NCI-H2107 treated with DMSO at 0.1 percent for 48 hours (cell line): ENCODE measurements around the gene BBS1.

Experiments used
- DNase-seq: peaks from one replicate; lab custom pipeline; 2025; ENCODE audit not compliant: unreplicated experiment; lab: John Stamatoyannopoulos, UW

Gene BBS1

DNA sequence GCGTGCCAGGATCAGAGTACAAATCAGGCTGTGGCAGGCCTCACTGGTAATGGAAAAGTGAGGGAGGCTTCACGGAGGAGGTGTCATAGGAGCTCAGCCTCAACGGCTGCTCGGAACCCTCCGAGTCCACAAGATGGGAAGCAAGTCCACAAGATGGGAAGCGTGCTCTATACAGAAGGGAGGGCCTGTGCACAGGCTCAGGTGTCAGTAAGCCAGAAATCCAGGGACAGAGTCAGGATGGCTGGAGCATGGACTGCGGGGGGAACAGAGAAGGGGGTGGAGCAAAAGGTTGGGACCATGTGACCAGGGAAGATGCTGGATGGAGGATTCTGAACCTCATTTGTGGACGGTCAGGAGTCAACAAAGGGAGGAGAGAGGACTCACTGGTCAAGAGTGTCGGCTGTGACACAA, 33.6 kb upstream of the BBS1 start:
- DNase-seq: no peak

DNA sequence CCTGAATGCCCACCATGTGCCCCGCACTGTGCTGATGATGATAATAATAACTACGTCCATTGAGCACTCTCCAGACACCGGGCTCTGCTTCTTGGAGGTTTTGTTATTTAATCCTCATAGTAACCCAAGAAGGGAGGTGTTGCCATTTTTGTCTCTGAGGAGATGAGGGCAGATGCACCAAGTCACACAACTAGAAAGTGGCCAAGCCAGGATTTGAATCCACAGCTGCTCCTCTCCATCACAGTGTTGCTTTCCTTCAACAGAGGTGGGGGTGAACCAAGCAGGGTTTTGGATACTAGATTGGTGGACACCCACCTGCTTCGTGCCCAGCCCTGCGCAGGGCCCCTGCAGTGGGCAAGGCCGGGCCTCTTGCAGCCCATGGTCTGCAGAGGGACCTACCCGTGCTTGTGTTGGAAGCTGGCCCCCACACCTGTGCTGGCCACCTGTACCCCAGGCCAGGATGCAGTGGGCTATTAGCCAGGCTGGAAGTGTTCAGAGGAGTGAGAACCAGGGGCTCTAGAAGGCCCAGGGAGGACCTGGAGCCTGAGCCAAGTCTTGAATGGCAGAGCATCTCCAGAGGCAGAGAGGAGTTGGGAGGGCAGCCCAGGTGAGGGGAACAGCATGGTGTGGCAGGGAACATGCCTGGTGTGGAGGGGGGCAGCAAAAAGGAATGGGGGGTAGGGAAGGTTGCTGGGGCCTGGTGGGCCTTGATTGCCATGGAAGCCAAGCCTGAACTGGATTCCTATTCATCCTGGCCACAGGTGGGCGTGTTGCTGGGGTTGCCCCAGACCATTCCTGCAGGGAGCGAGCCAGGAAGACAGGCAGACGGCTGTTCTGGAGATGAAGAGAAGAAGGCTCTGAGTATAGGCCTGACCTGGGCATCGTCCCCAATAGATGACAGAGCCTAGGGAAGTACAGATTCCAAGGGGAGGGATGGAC, 32.9 kb upstream of the BBS1 start:
- no peak for DNase-seq

DNA sequence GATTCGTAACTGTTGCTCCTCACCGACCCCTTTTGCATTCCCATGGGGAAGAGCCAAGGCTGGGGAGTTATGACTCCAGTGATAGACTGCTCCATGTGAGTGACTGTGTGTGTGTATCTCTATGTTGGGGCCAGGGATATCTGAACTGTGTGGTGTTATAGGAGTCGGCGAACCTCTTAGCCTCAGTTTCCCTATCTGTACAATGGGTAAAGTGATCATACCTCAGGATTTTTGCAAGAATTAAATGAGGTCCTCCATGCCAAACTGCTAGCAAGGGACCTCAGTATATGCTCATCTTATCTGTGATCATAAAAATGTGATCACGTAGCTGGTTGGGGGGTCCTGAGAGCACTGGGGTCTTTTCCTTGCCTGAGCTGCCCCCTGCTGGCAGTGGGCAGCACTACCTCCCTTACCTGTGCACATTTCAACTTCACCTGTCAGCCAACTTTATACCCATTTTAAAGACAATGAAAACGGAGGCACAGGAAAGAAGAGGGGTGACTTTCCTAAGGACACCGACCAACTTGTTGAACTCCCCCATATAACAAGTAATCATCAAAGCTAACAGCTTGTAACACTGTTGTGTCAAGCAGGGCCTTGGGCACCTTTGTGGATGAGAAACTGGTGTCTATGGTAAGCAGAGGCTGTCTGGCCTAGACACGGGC, 31.6 kb upstream of the BBS1 start:
- DNase-seq: no peak

DNA sequence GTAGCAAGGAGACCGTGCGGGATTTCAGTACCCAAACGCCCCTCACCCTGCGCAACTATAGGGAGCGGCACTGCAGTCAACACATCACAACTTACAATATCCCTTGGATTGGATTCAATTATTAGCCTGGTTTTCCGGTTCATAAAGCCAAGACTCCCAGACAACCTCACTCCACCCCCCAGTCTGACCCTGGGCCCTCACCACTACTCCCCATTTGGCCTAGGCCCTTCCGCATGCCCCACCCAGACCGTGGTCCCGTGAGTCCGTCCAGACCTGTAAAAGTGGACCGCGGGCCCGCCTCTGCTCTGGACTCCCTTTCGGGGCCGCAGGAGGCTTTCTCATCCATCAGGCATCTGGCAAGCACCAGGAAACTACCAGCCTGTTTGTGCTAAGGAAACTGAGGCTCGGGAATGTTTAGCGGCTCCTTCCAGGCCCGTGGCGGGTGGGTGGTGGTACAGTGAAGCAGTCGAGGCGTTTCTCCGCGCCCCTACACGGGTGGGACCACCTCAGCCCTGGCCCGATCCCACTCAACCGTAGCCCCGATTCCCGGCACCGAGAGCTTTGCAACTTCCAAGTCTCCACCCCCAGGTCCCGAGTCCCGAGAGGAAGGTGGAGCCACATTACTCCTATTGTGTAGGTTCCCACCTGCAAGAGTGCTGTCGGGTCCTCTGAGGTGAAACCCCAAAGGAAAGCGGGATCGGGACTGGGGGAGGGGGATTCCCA, 30.9 kb upstream of the BBS1 start:
- peak; percentile 75 for DNase-seq

DNA sequence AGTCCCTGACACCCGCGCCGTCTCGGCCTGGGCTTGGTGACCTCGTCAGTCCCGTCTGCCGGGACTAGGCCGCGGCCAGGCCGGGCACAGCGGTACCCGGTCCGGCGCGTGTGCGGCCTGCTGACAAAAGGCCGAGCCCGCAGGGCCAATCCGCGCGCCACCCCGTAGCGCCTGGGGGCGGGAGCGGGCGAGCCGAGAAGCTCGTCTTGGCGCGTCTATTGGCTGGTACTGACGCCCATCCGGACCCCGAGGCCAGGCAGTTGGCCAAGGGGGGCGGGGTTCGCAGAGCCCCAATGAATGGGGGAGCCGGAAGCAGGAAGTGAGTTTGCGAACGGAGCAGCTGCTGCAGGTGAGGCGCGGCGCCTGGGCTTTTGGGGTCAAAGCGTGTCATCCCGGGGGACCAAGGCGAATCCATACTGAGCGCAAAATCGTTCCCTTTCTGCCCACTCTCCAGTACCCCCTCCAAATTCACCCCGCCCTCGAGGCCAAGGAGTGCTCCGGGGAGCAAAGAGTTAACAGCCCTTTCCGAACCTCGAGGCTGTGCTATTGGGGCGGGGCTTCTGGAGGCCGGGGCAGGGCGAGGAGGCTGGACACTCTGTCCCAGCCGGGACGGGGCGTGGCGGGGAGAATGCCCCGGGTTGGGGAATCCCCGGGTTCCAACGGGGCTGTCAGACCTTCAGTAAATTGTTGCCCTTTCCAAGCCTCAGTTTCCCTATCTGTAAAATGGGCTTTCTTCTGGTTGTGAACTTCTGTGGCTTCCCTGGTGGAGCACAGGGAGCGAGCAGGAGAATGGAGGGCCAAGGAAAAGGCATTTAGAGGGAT, 30.1 kb upstream of the BBS1 start, which contains the start of gene DPP3:
DPP3 (plus strand) TSS at position 318 of the 822 bp plus-strand sequence. CDS start 1,767 bp downstream, outside the sequence.
- DNase-seq: peak; percentile 93

DNA sequence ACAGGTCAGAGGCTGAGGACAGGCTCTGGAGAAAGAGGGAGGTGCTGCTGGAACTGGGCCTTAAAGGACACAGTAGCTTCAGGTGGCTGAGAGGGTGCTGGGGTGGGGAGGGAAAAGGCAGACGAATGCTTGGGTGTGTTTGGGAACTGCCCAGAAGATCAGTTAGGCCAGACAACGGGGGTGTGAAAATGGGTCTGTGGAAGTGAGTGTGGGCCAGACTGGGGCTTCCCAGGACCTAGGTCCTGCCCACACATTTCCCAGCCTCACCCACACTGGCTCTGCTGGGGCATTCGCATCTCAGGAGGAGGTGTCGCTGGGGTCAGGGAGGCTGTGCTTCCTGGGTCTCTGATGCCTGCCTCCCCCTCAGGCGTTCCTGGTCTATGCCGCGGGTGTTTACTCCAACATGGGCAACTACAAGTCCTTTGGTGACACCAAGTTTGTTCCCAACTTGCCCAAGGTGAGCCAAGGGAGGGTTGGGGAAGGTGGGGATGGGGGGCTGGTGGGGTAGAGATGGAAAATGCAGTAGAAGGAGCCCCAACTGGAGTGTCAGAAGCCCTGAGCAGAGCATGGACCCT, 25.5 kb upstream of the BBS1 start:
- no peak for DNase-seq

DNA sequence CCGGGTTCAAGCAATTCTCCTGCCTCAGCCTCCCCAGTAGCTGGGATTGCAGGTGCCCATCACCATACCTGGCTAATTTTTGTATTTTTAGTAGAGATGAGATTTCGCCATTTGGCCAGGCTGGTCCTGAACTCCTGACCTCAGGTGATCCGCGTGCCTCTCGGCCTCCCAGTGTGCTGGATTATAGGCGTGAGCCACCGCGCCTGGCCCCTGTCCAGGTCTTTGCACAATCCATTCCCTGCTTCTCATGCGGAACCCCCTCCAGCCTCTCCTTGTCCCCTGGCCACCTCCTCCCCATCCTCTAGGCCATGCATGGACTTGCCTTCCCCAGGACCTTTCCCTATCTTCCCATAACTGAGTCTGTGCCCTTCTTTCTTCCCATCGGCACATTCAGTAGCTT, 21.5 kb upstream of the BBS1 start:
- DNase-seq: no peak

DNA sequence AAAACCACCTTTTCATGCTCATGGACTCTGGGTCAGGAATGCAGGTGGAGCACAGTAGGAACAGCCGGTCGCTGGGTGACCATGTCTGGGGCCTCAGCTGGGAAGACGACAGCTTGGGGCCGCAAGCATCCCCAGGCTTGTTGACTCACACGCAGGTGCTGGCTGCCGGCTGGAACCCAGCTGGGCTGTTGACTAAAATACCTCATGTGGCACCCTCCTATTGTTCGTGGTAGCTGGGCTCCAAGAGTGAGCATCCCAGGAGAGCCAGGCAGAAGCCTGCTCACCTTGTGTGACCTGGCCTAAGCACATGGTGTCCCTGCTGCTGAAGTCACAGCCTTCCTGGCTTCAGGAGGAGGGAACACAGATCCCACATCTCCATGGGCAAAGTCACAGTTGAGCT, 20.8 kb upstream of the BBS1 start:
- DNase-seq: peak; percentile 77

DNA sequence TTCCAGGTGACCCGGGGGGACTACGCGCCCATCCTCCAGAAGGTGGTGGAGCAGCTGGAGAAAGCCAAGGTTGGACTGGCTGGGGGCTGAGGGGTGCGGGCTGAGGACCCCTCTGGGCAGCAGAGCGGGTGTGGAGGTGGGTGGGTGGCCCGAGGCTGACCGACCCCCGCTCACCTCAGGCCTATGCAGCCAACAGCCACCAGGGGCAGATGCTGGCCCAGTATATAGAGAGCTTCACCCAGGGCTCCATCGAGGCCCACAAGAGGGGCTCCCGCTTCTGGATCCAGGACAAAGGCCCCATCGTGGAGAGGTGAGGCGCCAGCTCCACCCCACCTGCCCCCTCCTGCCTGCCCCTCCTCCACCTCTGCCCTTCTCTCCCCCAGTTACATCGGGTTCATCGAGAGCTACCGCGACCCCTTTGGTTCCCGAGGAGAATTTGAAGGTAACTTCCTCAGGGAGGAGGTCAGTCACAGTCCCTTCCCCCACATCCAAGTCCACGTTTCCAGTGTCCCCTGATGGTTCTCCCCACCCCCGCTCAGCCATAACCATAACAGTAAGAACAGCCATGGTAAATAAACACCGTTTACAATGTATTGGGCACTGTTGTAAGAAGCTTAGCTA, 19.0 kb upstream of the BBS1 start:
- DNase-seq: no peak

DNA sequence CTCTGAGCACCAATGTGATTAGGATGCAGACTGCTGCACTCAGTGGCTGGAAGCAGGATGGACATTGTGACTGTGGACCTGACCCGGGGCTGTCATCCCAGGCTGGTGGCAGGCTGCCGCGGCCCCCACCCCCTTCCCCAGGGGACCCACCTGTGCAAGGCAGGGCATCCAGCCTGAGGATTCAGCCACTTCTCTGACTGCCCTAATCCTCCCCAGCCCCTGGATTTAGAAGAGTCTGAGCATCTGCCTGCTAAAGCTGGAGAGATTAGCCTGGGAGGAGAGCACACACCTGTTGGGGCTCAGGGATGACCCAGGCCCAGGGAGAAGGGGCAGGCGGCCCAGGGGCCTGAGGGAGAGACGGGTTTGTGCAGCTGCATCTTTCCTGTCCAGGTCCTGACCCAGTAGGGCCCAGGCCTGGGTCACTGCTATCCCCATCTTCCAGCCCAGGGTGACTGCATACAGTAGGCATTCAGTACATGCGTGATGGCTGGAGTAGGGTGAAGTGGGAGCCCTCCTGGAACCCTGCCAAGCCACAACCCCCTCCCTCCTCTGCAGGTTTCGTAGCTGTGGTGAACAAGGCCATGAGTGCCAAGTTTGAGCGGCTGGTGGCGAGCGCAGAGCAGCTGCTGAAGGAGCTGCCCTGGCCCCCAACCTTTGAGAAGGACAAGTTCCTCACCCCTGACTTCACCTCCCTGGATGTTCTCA, 18.1 kb upstream of the BBS1 start:
- peak; percentile 50 for DNase-seq

DNA sequence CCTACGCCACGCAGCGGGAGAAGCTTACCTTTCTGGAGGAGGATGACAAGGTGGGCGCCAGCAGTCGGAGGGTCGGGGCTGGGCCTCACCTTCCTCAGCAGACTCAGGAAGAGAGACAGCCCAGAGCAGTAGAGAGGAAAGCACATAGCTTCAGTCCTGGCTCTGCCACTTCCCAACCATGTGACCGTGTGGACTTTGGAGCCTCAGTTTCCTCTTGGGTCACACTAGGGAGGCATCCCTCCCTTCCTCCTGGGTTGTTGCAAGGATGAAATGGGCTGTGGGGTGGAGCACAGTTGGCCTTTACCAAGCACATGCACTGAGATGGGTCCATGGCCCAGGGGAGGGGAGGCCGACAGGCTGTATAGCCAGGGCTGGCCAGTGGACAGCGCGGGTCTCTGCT, 17.3 kb upstream of the BBS1 start:
- DNase-seq: no peak

DNA sequence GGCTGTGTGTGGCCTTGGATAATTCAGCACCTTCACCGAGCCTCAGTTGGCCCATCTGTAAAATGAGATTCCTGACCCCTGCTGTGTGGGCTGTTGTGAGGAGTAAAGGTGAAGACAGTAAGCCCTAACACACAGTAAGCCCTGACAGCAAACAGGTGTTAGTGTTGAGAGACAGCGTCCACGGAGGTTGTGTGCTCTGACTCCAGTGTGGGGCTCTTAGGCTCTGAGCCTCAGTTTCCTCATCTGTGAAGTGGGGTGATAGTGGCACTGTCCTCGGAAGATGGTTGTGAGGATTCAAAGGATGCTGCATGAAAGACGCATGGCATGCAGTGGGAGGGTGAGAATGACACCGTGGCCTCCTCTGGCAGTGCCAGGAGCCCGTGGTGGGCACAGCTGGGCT, 16.0 kb upstream of the BBS1 start:
- DNase-seq: no peak

DNA sequence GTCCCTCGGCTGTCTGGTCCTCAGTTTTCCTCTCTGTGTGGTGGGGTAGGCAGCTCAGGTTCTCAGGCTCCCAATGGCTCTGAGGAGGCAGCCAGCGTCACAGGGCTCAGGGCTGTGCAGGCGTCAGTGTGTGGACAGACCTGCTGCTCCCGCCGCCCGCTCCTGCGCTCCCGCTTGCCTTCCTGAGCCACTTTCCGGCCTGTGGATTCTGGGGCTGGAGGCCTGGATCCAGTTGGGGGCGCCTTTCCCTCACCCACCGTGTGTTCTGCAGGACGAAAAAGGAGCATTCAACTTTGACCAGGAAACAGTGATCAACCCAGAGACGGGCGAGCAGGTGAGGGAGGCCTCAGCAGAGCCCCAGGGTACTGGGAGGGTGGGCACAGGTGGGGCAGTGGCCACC, 15.5 kb upstream of the BBS1 start:
- no peak for DNase-seq

DNA sequence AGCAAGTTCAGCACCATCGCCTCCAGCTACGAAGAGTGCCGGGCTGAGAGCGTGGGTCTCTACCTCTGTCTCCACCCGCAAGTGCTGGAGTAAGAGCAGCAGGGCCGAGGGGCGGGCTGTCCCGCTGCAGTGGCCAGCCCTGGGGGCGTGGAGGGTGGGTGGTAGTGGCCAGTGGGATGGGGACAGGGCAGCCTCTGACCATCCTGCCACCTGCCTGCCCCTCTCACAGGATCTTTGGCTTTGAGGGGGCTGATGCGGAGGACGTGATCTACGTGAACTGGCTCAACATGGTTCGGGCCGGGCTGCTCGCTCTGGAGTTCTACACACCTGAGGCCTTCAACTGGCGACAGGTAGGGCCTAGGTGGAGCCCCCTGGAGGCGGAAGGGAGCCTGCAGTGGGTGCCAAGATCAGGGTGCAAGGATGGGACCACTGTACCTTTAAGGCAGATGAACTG, 15.0 kb upstream of the BBS1 start:
- no peak for DNase-seq

DNA sequence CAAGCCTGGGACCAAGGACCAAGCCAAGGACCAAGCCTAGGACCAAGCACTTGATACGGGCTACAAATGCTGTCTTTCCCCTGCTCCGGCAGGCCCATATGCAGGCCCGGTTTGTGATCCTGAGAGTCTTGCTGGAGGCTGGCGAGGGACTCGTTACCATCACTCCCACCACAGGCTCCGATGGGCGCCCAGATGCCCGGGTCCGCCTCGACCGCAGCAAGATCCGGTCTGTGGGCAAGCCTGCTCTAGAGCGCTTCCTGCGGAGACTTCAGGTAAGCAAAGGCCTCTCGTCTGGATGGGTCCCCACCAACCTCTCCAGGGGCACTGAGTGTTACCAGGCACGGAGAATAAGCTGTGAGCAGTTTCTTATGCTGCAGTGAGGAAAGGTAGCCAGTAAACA, 13.2 kb upstream of the BBS1 start:
- no peak for DNase-seq

DNA sequence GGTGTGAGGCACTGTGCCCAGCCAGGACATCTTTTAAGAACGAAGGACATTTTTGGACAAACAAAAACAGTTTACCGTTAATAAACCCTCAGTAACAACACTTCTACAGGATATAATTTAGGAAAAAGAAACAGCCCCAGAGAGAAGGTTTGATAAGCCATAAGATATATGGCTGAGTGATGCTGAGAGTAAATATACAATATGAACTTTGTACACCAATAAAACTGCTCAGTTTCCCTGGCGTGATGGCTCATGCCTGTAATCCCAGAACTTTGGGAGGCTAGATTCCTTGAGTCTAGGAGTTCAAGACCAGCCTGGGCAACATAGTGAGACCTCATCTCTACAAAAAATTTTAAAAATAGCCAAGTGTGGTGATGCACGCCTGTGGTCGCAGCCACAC, 11.9 kb upstream of the BBS1 start:
- no peak for DNase-seq

DNA sequence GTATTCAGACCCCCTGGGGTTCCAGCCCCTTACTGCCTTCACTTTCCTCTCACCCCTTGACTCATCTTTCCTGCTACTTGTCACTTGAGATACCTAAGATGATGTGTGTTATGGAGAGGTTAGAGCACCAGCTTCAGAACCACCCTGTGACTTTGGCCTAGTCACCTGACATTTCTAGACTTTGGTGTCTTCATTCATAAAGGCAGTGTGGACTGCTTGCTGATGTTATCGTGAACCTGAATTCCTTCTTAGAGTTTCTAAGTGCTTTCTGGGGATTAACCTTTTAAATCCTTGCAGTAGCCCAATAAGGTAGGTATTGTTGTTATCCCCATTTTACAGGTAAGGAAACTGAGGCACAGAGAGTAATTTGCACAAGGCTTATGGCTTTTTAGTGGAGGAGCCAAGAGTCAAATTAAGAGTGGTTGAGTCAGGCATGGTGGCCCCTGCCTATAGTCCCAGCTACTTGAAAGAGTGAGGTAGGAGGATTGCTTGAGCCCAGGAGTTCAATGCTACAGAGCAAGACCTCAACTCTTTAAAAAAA, 5.1 kb upstream of the BBS1 start:
- no peak for DNase-seq

DNA sequence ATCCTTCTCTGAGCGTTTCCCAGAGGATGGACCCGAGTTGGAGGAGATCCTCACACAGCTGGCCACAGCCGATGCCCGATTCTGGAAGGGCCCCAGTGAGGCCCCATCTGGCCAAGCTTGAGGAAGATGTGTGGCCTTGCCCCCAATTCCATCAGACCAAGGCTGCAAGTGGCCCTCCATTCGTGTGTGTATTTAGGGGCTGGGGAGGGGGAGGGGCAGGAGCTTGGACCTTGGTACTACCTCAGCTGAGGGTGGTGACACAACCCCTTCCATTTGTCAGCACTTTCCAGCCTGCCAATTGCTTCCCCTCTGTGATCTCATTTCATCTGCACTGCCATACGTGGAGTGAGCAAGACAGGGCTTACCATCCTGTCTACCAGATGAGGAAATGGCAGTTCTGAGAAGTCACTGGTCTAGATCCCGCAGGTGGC, 1.3 kb upstream of the BBS1 start:
- DNase-seq: no peak

DNA sequence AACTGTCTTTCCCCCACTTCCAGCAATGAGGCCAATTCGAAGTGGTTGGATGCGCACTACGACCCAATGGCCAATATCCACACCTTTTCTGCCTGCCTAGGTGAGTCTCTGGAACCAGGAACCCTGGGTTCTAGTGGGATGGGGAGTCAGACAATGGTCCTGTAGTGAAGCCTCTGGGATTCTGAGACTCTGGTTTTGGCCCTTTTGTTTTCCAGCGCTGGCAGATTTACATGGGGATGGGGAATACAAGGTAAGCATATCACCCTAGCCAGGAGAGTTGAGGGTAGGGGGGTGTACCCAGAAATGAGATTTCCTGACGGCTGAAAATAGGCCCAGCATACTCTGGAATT, 530 bp downstream of the BBS1 start:
- DNase-seq: no peak
